GM18511 (cell line): ENCODE data around the gene TBC1D3D.
"Not testable (repeated sequence)": the region's sequence is repeated elsewhere in the genome, so short reads cannot be mapped to it uniquely, and the experiment has no call there.

Experiments
- ATAC-seq: cut with Tn5 transposase; IDR thresholded peaks from one replicate; pipeline ENCODE4 v1.9.1; 2021; ENCODE audit warnings: mild to moderate bottlenecking, moderate library complexity; ENCODE audit not compliant: unreplicated experiment

TBC1D3D gene

GRCh38 chr17:38003676-38004075 is at the start of gene TBC1D3D:
Gene TBC1D3D, plus strand, starts transcription at chr17:38003976. Its CDS starts 1,585 bp downstream, at chr17:38005561.
- ATAC-seq = not testable (repeated sequence)

- not testable (repeated sequence) for ATAC-seq
Observed at GRCh38 chr17:37988960-37989359, 14.8 kb upstream of the TBC1D3D start, which contains the start of gene TBC1D3L. Gene TBC1D3L, minus strand, starts transcription at chr17:37989060. Its CDS starts 1,540 bp downstream, at chr17:37987520.
